Stromal cell of bone marrow (primary cell): ENCODE results near the gene SHISA9.

ENCODE experiments used
- DNase-seq: peaks from one replicate; pipeline ENCODE4 v3.0.0-alpha.2; 2012; ENCODE audit warnings: low read depth

The SHISA9 gene

GRCh38 chr16:13269905-13270528 is 368.6 kb downstream of the SHISA9 start:
- no peak for DNase-seq

- DNase-seq = no peak
Measured at GRCh38 chr16:13270602-13271001, 369.2 kb downstream of the SHISA9 start.

- DNase-seq = no peak
Measured at GRCh38 chr16:13289515-13289914, 388.1 kb downstream of the SHISA9 start.
